ENCODE measurements around the gene CDK11B. TPM values are rescaled to one million over a fixed set of nuclear protein-coding genes. Genes with fewer than 3 reads are reported as not detected.
"Not testable (repeated sequence)": the region's sequence is repeated elsewhere in the genome, so short reads cannot be mapped to it uniquely, and the experiment has no call there.

CDK11B gene
- total RNA-seq, 2 donors from 2014 or later = 17.0 to 18.8 TPM

- no peak for DNase-seq
- intact Hi-C loops (cut with DNase I) = no loop called here
- no peak for ATAC-seq
Measured at GRCh38 chr1:1605034-1605591, 53.7 kb downstream of the CDK11B start.

DNA sequence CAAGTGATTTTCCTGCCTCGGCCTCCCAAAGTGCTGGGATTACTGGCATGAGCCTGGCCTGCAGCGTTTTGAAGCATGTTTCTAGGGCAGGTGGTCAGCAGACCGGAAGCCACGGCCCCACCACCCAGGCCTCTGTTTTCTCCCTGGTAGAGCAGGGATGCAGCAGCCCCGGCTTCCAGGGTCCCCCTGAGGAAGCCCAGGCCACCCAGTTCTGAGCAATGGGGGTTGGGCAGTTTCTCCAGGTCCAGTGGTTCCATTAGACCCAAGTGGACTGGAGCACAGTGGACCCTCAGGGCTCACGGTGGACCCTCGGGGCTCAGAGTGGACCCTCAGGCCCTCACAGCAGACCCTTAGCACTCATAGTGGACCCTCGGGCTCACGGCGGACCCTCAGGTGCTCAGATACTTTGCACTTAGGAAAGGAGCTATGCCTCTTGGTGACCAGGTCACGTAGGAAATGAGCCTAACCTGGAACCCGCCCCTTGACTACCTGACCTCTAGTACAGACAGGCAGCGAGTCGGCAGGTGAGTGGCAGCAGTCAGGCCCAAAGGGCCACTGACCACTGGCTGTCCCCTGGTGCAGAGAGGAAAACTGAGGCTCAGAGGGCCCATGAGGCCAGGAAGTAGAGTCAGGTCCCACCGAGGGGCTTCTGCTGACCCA is 54.3 kb downstream of the CDK11B start:
- intact Hi-C loops (cut with DNase I) = no loop called here
- DNase-seq (no peak), ATAC-seq (no peak)

DNA sequence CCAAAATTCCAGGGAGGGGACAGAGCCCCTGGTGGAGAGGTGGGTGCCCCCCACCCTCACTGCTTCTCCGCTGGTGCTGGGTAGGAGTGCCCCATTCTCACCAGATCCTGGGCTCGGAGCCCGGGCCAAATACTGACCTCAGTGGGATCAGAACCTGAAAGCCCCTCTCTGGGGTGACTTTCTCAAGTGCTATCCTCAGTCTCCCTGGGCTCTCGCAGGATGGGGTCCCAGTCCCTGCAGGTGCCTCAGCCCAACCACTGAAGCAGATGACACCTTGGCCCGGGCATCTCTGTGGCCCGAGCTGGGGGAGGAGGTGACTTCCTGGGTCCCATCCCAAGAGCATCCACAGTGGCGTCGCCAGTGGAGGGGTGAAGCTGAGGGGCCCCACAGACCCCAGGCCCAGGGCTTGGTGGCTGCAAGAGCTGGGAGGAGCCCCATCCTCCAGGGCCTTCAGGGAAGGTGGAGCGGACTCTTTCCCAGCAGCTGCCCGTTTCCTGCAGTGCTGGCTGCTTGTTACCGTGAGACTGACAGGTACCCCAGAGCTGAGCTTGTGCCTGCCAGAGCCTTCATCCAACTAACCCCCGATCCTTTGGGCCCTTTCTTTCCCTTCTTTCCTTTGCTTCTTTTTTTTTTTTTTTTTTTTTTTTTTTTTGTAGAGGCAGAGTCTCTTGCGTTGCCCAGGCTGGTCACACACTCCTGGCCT is 55.0 kb downstream of the CDK11B start:
- ATAC-seq (no peak), DNase-seq (no peak)
- intact Hi-C loops (cut with DNase I) = no loop called here

GRCh38 chr1:1602968-1603506 is 55.8 kb downstream of the CDK11B start:
- intact Hi-C loops (cut with DNase I) = no loop called here
- no peak for ATAC-seq
- no peak for DNase-seq

DNA sequence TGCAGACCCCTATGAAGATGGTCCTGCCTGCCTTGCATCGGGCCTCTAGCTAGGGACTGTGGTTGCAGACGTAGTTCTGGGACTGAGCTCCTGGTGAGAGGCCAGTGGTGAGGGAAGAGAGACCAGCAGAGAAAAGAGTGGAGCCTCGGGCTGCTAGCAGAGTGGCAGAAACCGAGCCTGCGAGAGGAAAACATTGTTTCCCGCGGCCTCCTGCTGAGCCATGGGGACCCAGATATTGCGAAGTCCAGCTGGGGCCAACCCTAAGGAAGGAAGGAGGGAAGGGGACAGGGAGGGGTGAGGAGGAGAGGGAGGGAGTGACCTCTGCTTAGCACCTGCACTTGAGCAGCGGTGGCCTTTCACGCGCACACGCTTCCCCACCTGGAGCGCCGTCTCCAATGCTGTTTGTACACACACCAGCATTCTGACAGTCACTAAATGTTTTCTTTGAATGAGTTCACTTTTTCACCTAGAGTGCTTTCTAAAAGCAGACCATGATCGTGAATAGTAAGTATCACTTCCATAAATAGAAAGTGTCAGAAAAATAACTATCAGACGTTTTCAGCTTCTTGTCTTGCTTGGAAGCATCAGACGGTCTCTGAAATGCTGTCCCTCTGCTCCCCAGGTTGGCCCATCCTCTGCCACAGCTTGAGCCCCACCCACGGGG is 56.4 kb downstream of the CDK11B start:
- DNase-seq = no peak
- ATAC-seq = no peak
- intact Hi-C loops (cut with DNase I) = no loop called here

- DNase-seq (no peak), ATAC-seq (no peak)
- intact Hi-C loops (cut with DNase I) = no loop called here
Measured at GRCh38 chr1:1601564-1602303, 57.1 kb downstream of the CDK11B start.

- DNase-seq = peak; percentile 13
Measured at GRCh38 chr1:1600861-1601563, 57.8 kb downstream of the CDK11B start.

GRCh38 chr1:1599935-1600860 is 58.6 kb downstream of the CDK11B start, which contains the start of gene FNDC10:
TSS of gene FNDC10 (minus strand) at chr1:1600135. CDS start at chr1:1600015, 120 bp downstream.
- ATAC-seq (peak in 1 of 2 donors; percentile 11), DNase-seq (no peak)
- intact Hi-C loops (cut with DNase I) = no loop called here

More at GRCh38 chr1:1600861-1601563, 57.8 kb downstream of the CDK11B start:
- intact Hi-C loops (cut with DNase I) = no loop called here
- no peak for ATAC-seq

DNA sequence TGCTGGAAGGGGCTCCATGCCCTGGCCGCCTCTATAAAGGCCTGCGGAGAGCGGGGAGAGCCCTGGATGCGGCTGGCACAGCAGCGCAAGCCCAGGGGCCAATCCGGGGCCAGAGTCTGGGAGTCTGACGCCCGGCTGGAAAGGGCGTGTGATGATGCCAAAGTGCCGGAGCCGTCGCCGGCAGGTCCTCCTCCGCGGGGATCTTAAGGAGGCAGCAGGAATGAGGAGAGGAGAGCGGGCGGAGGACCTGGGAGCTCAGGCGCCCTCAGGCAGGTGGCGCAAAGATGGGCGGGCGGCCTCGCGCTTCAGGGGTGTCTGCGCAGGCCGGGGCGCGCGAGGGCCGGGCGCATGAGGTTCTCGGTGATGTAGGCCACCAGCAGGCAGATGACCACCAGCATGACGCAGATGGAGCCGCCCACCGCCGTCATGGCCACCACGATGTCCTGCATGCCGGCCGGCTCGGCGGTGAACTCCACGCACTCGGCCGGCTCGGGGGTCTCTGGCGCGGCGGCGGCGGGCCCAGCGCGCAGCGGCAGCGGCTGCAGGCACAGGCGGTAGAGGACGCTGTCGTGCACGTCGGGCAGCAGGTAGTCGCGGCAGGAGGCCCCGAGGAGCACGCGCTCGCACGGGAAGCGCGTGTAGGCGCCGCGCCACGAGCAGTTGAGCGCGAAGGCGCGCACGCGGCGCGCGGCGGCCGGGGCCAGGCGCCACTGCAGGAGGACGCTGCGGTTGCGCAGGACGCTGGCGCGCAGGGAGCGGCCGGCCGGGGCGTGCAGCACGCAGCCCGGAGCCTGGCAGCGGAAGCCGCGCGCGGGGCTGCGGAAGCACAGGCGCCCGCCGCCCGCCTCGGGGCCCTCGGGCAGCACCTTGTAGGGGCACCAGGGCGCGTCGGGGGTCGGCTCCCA is 59.5 kb downstream of the CDK11B start:
- ATAC-seq (peak in 1 of 2 donors; percentile 20), DNase-seq (no peak)
- intact Hi-C loops (cut with DNase I) = no loop called here

DNA sequence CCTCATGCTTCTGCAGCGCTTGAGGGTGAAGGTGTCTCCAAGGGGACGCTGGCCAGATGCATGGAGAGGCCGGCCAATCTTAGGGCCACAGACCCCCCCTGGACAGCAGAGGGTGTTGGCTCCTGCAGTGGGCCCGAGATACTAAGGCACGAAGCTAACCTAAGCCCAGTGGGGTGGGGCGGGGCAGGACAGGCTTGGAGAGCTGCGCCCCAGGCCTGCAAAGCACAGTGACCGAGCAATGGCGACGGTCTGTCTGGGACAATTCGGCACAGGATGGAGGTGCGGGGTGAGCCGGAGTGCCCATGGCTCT is 60.1 kb downstream of the CDK11B start:
- no peak for DNase-seq
- intact Hi-C loops (cut with DNase I) = no loop called here
- ATAC-seq = no peak

DNA sequence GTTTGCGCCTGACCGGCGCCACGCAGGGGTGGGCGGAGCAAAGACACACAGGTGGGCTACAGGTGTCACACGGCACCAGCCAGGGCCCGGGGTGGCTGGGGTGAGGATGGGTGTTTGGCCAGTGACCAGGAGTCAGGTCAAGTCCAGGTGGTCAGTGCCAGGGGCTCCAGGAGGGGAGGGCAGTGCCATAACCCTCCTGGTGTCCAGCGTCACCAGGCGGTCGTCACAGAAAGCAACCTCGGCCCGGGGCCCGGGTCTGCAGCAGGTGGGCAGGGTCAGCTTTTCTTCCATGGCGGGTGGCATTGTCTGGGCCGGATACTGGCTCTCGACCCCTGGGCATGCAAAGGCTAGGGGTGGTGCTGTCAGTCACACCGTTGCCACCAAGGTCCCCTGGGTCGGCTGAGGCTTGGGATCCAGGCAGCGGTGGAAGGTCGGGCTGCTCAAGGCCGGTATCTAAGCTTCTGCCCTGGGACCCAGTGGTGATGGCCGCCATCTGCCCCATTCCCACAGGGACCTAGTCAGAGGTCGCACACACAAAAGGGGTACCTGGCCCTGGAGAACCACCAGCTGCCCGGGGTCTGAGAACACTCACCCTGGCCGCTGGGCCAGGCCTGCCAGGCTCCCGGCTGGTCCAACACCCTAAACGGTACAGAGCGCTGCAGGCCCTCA is 60.6 kb downstream of the CDK11B start:
- ATAC-seq (no peak), DNase-seq (no peak)
- intact Hi-C loops (cut with DNase I) = no loop called here

DNA sequence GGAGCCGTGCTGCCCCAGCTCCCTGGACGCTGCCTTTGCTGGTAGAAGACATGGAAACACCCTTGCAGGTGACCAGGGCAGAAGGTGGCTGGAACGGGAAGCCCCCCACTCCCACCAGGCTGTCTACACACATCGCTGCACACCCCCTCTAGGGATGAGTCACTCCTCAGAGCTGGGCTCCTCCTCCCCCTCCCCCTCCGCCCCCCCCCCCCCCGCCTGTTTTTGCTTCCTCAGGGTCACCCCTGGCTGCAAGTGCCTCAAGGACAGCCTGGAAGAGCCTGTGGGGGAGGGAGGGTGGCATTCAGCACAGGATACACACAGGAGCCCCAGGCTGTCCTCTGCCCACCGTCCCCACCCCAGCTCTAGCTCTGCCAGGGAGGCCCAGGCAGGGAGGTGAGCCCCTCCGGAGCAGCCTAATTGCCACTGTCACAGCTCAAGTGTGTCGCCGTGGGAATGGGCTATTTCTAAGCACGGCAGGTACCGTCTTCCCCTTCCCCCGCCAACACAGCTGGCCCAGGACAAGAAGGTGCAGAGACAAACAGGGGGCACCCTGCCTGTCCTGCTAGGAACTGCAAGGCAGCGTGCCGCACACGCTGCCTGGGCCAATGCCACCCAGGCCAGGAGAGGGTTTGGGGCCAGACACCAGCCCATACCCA is 61.4 kb downstream of the CDK11B start:
- ATAC-seq (no peak), DNase-seq (no peak)
- intact Hi-C loops (cut with DNase I) = no loop called here

GRCh38 chr1:1596493-1597274 is 62.1 kb downstream of the CDK11B start:
- no peak for DNase-seq
- no peak for ATAC-seq
- intact Hi-C loops (cut with DNase I) = no loop called here

GRCh38 chr1:1595341-1595740 is 63.5 kb downstream of the CDK11B start:
- ATAC-seq; DNase-seq; intact Hi-C loops (cut with DNase I): not testable (repeated sequence)

All from left cardiac atrium (tissue), 4 donors.